GM13976 (cell line): Measurements from ENCODE around the gene BABAM2.

ENCODE experiments used
- DNase-seq: peaks from one replicate; pipeline ENCODE4 v3.0.0; 2012; ENCODE audit warnings: low spot score
- in situ Hi-C: fragments of 300-500 bp; cut with MboI; formaldehyde crosslinking; loops from one replicate; pipeline ENCODE4 v1.12.0; 2022; ENCODE audit warnings: low sequenced_read_pairs, mixed read lengths, inconsistent platforms; ENCODE audit not compliant: unreplicated experiment
- TF ChIP-seq, protein P1 (sequence below): IDR thresholded peaks from 2 replicates; pipeline ENCODE4 v1.5.1; 2012; ENCODE audit warnings: borderline replicate concordance, mild to moderate bottlenecking; ENCODE audit not compliant: insufficient read depth; ENCODE audit errors: extremely low read depth, missing control alignments, control extremely low read depth

The BABAM2 gene

DNA sequence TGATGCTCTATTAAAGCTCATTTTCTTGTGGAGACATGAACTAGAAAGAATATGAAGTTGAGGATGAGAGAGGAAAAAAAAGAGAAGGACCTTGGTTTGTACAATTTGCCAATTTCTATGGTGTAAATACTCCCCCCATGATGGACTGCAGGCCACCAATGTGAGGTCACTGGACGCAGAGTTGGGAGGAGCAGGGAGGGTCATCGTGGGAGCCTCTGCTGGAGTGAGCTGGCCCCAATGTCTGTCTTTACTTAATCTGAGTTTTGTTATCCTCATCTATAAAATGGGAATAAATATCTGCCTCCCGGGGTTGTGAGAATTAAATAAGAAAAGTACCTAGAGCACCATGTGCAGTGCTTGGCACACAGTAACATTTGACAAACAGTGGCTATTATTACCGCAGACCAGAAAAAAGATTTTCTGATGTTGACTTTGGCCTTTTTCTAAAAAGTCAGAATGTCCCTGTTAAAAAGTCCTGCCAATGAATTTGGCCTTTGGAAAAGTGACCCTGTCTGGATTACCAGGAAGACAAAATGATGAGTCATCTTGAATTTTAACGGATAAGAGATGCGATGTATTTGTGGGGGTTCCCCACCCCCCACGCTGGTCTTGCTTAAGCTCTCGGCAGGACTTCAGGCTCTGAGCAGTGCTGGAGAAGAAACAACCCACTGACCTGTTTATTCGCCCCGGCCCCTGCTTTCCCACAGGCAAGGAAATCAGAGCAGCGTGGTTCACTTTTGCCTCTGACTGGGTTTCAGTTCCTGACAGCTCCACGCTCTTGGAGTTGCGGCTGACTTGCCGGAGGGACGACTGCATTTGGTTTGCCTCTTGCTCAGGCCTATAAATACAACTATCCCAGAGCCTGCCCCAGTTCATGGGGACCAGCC lies 451.8 kb downstream of the BABAM2 start:
- in situ Hi-C loops, result no loop called here
- no peak for DNase-seq
- TF ChIP-seq, protein P1, sequence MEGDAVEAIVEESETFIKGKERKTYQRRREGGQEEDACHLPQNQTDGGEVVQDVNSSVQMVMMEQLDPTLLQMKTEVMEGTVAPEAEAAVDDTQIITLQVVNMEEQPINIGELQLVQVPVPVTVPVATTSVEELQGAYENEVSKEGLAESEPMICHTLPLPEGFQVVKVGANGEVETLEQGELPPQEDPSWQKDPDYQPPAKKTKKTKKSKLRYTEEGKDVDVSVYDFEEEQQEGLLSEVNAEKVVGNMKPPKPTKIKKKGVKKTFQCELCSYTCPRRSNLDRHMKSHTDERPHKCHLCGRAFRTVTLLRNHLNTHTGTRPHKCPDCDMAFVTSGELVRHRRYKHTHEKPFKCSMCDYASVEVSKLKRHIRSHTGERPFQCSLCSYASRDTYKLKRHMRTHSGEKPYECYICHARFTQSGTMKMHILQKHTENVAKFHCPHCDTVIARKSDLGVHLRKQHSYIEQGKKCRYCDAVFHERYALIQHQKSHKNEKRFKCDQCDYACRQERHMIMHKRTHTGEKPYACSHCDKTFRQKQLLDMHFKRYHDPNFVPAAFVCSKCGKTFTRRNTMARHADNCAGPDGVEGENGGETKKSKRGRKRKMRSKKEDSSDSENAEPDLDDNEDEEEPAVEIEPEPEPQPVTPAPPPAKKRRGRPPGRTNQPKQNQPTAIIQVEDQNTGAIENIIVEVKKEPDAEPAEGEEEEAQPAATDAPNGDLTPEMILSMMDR, result no peak

DNA sequence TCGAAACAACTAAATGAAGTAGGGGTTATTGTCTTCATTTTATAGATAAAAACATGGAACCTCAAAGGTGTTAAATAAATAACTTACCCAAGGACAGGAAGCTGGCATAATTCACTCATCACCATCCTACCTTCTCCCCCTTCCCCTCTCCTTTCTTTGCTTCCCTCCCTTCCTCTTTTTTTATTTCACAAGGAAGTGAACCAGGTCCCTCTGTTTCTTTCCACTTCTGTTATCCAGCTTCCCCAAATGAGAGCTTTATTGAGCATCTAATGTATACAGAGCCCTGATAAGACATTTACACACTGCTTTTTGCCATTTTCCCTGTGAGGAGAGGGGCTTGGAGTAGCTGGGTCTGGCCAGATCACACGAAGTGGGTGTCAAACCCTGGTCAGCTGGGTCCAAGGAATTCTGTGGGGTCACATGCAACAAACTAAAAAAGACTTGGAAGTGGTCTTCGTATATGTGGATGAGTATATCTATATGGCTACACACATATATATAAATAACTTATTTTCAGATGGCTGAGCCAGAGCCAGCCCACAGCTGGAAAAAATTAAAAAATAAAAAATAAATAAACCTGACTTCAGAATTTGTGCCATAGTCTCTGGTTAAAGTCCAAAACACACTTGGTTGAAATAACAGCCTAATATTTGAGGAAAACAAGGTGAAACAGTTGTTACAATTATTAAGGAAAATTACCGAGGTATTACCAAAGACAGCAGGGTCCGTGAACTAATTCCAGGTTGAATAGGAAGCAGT lies 452.8 kb downstream of the BABAM2 start:
- in situ Hi-C loops, result no loop called here
- DNase-seq, result no peak
- TF ChIP-seq, protein P1, result no peak

DNA sequence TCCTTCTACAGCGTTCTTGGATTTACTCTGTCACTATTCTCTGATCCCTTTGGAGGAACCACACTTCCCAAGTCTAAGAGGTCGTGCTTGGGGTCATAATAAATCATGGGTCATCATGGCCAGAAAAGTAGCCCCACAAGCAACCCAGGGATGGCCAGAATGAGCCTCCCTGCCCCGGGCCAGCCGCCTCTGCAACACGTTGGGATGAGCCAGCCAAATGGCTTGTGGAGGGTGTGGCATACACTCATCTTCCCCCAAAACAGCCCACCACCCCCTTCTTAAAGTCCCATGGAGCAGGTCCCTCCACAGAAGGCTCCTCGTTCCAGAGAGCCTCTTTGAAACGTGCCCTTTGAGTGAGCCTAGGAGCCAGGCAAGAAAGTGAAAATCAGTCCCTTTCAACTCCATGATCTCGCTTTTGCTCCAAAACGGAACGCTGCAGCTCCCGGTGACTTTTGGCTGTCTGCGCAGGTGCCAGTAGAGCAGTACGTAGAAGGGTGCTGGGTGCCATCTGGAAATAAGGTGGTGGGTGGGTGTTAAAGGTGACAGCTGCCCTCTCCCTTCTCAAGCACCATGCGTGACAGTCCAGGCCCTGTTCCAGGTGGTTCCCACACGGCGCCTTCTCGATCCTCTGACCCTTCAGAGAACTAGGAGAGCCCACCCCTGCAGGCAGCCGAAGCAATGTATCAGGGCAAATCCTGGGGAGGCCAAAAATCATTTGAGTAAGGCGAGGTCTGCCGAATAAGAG lies 453.6 kb downstream of the BABAM2 start:
- TF ChIP-seq, protein P1, result no peak
- no peak for DNase-seq
- in situ Hi-C loops, result no loop called here

DNA sequence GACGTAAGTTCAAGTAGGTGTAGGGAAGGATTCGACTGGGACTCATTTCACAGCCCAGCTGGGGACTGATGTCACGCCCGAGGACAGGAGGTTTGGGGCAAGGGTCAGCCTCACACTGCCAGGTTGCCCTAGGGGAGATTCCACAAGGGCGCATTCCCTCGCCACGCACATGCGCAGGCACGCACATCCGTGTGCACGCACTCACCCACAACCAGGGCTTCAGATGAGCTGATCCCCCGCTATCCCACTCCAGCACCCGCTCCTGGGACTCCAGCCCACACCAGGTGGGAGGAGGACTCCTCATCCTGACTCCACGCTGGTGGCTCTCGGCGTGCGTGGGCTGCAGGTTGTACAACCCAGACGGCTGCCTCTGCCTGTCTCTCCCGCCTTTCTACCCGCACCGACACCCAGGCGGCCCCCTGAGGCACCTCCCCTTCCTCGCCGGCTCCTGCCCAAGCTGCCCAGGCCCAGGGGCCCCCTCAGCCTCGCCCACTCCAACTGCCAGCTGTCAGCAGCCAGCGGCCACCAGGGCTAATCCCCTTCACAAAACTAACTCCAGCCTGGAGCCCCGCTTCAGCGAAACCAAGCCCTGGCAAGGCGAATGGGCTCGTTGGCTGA lies 454.3 kb downstream of the BABAM2 start:
- DNase-seq, result no peak
- in situ Hi-C loops, result no loop called here

DNA sequence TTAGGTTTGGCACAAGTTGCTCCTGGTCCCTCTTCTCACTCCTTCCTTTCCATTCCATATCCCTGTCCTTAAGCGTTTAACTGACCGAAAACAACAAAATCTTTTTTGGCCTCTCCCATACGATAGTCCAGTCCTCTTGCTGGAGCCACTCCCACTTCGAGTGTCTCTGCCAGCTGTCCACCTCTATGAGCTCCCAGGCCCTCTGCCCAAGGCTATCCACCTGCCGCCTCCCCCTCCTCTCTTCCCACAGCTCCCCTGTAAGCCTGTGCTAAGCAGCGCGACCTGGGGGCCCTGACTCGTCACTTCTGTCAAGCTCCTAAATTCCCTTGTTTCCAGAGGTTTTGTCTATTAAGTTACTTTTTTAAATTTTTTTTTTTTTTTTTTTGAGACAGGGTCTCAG lies 455.1 kb downstream of the BABAM2 start:
- in situ Hi-C loops, result no loop called here
- TF ChIP-seq, protein P1, result no peak
- no peak for DNase-seq

More for the DNA sequence above, 454.3 kb downstream of the BABAM2 start:
- TF ChIP-seq, protein P1, result no peak

DNA sequence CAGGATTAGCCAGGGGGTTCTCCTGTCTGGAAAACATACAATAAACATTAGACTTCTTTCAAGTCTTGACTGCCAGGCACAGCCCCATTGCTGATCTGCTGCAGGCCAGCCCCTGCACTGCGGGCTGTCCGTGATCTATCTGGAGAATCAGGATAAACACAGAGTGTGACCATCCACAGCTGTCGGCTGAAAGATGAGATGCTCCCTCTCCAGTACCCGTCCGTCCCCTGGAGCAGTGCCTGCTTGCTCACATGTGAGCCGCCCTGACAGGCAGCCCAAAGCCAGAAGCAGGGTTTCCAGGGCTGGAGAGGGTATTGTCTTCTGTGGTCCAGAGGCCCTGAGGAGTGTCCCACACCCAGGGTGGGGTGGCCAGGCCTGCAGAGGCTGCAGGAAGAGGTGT lies 456.1 kb downstream of the BABAM2 start:
- TF ChIP-seq, protein P1, result no peak
- no peak for DNase-seq
- in situ Hi-C loops, result no loop called here
